SK-N-SH treated with all-trans-retinoic acid at 6 μM for 48 hours (cell line): ENCODE results near the gene EML4.
A peak's percentile ranks its signal among the peaks of the same experiment; 100 is the strongest.

ENCODE experiments used
- ARNTL ChIP-seq: fragments of 450-650 bp; formaldehyde crosslinking; IDR thresholded peaks from 2 replicates; pipeline ENCODE4 v1.5.0; 2020; ENCODE audit warnings: low read depth, mild to moderate bottlenecking, moderate library complexity, borderline replicate concordance
- CREB5 ChIP-seq: fragments of 250-450 bp; sonication (Bioruptor Pico); IDR thresholded peaks from 2 replicates; pipeline ENCODE4 v1.5.1; 2020; ENCODE audit warnings: low read depth, mild to moderate bottlenecking, moderate library complexity
- CSDC2 ChIP-seq: fragments of 250-450 bp; sonication (Bioruptor Pico); IDR thresholded peaks from 2 replicates; pipeline ENCODE4 v1.5.0; 2020; ENCODE audit warnings: mild to moderate bottlenecking, moderate library complexity
- CSRNP3 ChIP-seq: fragments of 250-450 bp; sonication (Bioruptor Pico); IDR thresholded peaks from 2 replicates; pipeline ENCODE4 v1.5.1; 2021; ENCODE audit warnings: mild to moderate bottlenecking, moderate library complexity
- ESRRG ChIP-seq: fragments of 250-450 bp; sonication (Bioruptor Pico); IDR thresholded peaks from 2 replicates; pipeline ENCODE4 v1.6.1; 2021; ENCODE audit warnings: mild to moderate bottlenecking
- ISL1 ChIP-seq: fragments of 250-450 bp; sonication (Bioruptor Pico); IDR thresholded peaks from 2 replicates; pipeline ENCODE4 v2.1.2; 2022; ENCODE audit warnings: mild to moderate bottlenecking, moderate library complexity
- SNAI2 ChIP-seq: fragments of 250-450 bp; sonication (Bioruptor Pico); IDR thresholded peaks from 2 replicates; pipeline ENCODE4 v1.5.0; 2020; ENCODE audit warnings: mild to moderate bottlenecking, moderate library complexity
- TOX ChIP-seq: fragments of 250-450 bp; sonication (Bioruptor Pico); IDR thresholded peaks from 2 replicates; pipeline ENCODE4 v1.8.0; 2021; ENCODE audit warnings: mild to moderate bottlenecking, moderate library complexity, borderline replicate concordance
- ZFP30 ChIP-seq: fragments of 450-650 bp; formaldehyde crosslinking; IDR thresholded peaks from 2 replicates; pipeline ENCODE4 v1.5.0; 2022; ENCODE audit warnings: mild to moderate bottlenecking, moderate library complexity
- ZNF565 ChIP-seq: fragments of 450-650 bp; formaldehyde crosslinking; conservative IDR thresholded peaks from 2 replicates; pipeline ENCODE4 v1.5.0; 2020; ENCODE audit warnings: low read depth, mild to moderate bottlenecking, moderate library complexity
- TF ChIP-seq, protein P1 (sequence below): fragments of 250-450 bp; sonication (Bioruptor Pico); IDR thresholded peaks from 2 replicates; pipeline ENCODE4 v1.8.0; 2020; ENCODE audit warnings: mild to moderate bottlenecking, moderate library complexity, borderline replicate concordance

GRCh38 chr2:42141687-42142546, 27.2 kb upstream of the EML4 start:
- TF ChIP-seq ARNTL (no peak), CSRNP3 (CRISPR knock-in tag) (peak; percentile 70; the same call in 1 of the 2 replicates), ESRRG (CRISPR knock-in tag) (no peak), CREB5 (CRISPR knock-in tag) (no peak), ZNF565 (CRISPR knock-in tag) (no peak), SNAI2 (CRISPR knock-in tag) (no peak), CSDC2 (CRISPR knock-in tag) (no peak), TOX (CRISPR knock-in tag) (no peak; the same call in 1 of the 2 replicates), ZFP30 (no peak), ISL1 (peak; percentile 39; the same call in 1 of the 2 replicates)
- TF ChIP-seq, protein P1, sequence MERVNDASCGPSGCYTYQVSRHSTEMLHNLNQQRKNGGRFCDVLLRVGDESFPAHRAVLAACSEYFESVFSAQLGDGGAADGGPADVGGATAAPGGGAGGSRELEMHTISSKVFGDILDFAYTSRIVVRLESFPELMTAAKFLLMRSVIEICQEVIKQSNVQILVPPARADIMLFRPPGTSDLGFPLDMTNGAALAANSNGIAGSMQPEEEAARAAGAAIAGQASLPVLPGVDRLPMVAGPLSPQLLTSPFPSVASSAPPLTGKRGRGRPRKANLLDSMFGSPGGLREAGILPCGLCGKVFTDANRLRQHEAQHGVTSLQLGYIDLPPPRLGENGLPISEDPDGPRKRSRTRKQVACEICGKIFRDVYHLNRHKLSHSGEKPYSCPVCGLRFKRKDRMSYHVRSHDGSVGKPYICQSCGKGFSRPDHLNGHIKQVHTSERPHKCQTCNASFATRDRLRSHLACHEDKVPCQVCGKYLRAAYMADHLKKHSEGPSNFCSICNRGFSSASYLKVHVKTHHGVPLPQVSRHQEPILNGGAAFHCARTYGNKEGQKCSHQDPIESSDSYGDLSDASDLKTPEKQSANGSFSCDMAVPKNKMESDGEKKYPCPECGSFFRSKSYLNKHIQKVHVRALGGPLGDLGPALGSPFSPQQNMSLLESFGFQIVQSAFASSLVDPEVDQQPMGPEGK (CRISPR knock-in tag), result no peak; the same call in 1 of the 2 replicates
